ENCODE data around the gene CFTR.

CFTR gene

DNA sequence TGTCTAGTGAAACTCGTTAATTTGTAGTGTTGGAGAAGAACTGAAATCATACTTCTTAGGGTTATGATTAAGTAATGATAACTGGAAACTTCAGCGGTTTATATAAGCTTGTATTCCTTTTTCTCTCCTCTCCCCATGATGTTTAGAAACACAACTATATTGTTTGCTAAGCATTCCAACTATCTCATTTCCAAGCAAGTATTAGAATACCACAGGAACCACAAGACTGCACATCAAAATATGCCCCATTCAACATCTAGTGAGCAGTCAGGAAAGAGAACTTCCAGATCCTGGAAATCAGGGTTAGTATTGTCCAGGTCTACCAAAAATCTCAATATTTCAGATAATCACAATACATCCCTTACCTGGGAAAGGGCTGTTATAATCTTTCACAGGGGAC is 187.6 kb downstream of the CFTR start:
- Mint-ChIP-seq H3K4me1 (ENCODE audit: low read depth) (no peaks in the 10 kb centered on the region), H3K9me3 (no peaks in the 10 kb centered on the region)

DNA sequence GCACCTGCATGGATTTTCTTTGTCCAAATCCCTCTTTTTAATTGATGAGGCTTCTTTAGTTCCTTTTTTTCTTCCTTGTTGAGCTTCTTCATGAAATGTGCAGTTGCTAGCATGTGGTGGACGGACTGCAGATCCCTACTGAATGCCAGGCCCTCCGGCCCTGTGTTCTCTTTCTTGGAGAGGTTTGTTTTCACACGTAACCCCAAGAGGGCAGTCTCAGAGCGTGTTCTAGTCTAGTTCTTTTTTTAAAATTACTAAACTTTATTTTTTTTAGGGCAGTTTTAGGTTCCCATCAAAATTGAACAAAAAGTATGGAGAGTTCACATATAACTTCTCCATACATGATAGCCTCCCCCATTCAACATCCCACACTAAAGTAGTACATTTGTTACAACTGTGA is 190.0 kb downstream of the CFTR start:
- H3K4me1 Mint-ChIP-seq (ENCODE audit: low read depth) = no peaks in the 10 kb centered on the region
- no peak overlapping the region for H3K4me3 Mint-ChIP-seq
- H3K36me3 Mint-ChIP-seq (ENCODE audit: low read depth) = no peaks in the 10 kb centered on the region
- H3K27ac Mint-ChIP-seq = no peak overlapping the region
- no peaks in the 10 kb centered on the region for H3K9me3 Mint-ChIP-seq
- H3K27me3 Mint-ChIP-seq = no peaks in the 10 kb centered on the region

More for the DNA sequence above, 187.6 kb downstream of the CFTR start:
- H3K27me3 Mint-ChIP-seq = no peaks in the 10 kb centered on the region
- no peak overlapping the region for H3K27ac Mint-ChIP-seq
- no peaks in the 10 kb centered on the region for H3K36me3 Mint-ChIP-seq (ENCODE audit: low read depth)
- no peak overlapping the region for H3K4me3 Mint-ChIP-seq

- Mint-ChIP-seq H3K36me3 (ENCODE audit: low read depth) (no peaks in the 10 kb centered on the region), H3K9me3 (no peaks in the 10 kb centered on the region), H3K27me3 (no peaks in the 10 kb centered on the region), H3K4me3 (no peak overlapping the region), H3K4me1 (ENCODE audit: low read depth) (no peaks in the 10 kb centered on the region), H3K27ac (no peak overlapping the region)
Measured at GRCh38 chr7:117672453-117672852, 192.6 kb downstream of the CFTR start.

GRCh38 chr7:117673367-117673766 is 193.5 kb downstream of the CFTR start:
- no peaks in the 10 kb centered on the region for H3K36me3 Mint-ChIP-seq (ENCODE audit: low read depth)
- H3K9me3 Mint-ChIP-seq = no peaks in the 10 kb centered on the region
- no peaks in the 10 kb centered on the region for H3K27me3 Mint-ChIP-seq
- no peak overlapping the region for H3K27ac Mint-ChIP-seq
- no peak overlapping the region for H3K4me3 Mint-ChIP-seq
- H3K4me1 Mint-ChIP-seq (ENCODE audit: low read depth) = no peaks in the 10 kb centered on the region

GRCh38 chr7:117673839-117674238 is 194.0 kb downstream of the CFTR start:
- H3K4me3 Mint-ChIP-seq = no peak overlapping the region
- H3K27me3 Mint-ChIP-seq = no peaks in the 10 kb centered on the region
- H3K9me3 Mint-ChIP-seq = no peaks in the 10 kb centered on the region
- no peak overlapping the region for H3K27ac Mint-ChIP-seq
- H3K36me3 Mint-ChIP-seq (ENCODE audit: low read depth) = no peaks in the 10 kb centered on the region
- no peaks in the 10 kb centered on the region for H3K4me1 Mint-ChIP-seq (ENCODE audit: low read depth)

- Mint-ChIP-seq H3K27ac (no peak overlapping the region), H3K9me3 (no peaks in the 10 kb centered on the region), H3K4me3 (no peak overlapping the region), H3K27me3 (no peaks in the 10 kb centered on the region), H3K4me1 (ENCODE audit: low read depth) (no peaks in the 10 kb centered on the region), H3K36me3 (ENCODE audit: low read depth) (no peaks in the 10 kb centered on the region)
Measured at GRCh38 chr7:117674617-117675016, 194.8 kb downstream of the CFTR start.

DNA sequence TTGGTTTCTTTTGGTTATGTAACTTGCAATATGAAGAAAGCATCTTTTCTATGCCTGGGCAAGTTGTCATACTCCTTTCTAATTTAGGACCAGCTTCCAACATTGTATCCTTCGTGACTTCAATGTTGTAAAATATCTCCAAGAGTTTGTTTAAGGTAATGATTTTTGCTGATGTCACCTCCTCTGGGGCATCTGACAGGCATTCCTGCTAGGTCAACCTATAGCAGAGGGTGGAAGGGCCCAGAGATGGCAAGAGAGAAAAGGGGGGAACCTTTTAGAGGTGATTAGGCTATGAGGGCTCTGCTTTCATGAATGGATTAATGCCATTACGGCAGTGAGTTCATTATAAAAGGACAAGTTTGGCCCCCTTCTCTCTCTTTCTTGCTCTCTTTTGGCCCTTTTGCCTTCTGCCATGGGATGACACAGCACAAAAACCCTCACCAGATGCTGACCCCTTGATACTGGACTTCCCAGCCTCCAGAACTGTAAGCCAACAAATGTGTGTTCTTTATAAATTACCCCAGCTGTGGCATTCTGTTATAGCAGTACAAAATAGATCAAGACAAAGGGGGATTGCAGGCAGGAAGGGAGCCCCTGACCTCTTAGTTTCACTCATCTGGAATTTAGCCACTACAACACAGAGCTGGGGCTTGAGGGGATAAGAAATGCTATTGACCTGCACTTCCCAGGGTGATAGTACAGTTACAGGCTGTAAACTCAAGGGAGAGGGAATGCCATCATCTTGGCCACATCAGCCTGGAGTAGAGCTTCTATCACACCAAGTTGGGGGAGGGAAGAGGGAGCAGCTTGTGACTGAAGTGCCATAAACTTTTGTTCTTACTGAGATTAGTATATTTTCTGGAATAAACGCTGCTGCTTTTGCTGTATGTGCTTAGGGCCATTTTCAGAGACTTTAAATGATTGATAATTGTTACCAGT is 195.9 kb downstream of the CFTR start:
- Mint-ChIP-seq H3K27ac (no peak overlapping the region), H3K9me3 (no peaks in the 10 kb centered on the region), H3K4me3 (no peak overlapping the region), H3K36me3 (ENCODE audit: low read depth) (no peaks in the 10 kb centered on the region), H3K4me1 (ENCODE audit: low read depth) (no peaks in the 10 kb centered on the region), H3K27me3 (no peaks in the 10 kb centered on the region)

GRCh38 chr7:117679120-117679519 is 199.3 kb downstream of the CFTR start:
- Mint-ChIP-seq H3K9me3 (no peaks in the 10 kb centered on the region), H3K4me1 (ENCODE audit: low read depth) (no peaks in the 10 kb centered on the region), H3K27me3 (no peaks in the 10 kb centered on the region), H3K36me3 (ENCODE audit: low read depth) (no peaks in the 10 kb centered on the region), H3K27ac (no peak overlapping the region), H3K4me3 (no peak overlapping the region)

- no peak overlapping the region for H3K4me3 Mint-ChIP-seq
- no peak overlapping the region for H3K27ac Mint-ChIP-seq
- H3K36me3 Mint-ChIP-seq (ENCODE audit: low read depth) = no peaks in the 10 kb centered on the region
- H3K27me3 Mint-ChIP-seq = no peaks in the 10 kb centered on the region
- H3K9me3 Mint-ChIP-seq = no peaks in the 10 kb centered on the region
- no peaks in the 10 kb centered on the region for H3K4me1 Mint-ChIP-seq (ENCODE audit: low read depth)
Measured at GRCh38 chr7:117682681-117683385, 203.0 kb downstream of the CFTR start.

- no peaks in the 10 kb centered on the region for H3K9me3 Mint-ChIP-seq
- no peaks in the 10 kb centered on the region for H3K36me3 Mint-ChIP-seq (ENCODE audit: low read depth)
- no peaks in the 10 kb centered on the region for H3K27me3 Mint-ChIP-seq
- no peak overlapping the region for H3K27ac Mint-ChIP-seq
- no peaks in the 10 kb centered on the region for H3K4me1 Mint-ChIP-seq (ENCODE audit: low read depth)
- no peak overlapping the region for H3K4me3 Mint-ChIP-seq
Measured at GRCh38 chr7:117683430-117684175, 203.8 kb downstream of the CFTR start.

DNA sequence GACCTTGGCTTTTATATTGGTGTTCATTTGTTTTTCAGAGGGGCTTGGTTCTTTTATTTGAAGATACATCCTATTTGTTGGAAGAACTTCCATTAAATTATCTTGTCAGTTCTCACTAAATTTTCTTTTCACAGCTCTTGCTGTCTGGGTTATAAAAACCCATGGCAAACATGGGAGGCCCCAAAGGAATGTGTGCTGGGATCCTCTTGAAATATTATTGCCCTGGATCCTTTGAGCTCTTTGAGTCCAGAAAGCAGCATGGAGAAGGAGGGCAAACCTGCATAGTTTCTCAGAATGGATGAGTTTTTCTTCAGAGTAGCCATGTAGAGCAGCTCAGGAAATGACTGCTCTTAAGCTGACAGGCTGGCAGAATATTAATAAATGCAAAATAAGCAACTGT is 206.0 kb downstream of the CFTR start:
- Mint-ChIP-seq H3K4me1 (ENCODE audit: low read depth) (no peaks in the 10 kb centered on the region), H3K9me3 (no peaks in the 10 kb centered on the region), H3K4me3 (no peak overlapping the region), H3K36me3 (ENCODE audit: low read depth) (no peaks in the 10 kb centered on the region), H3K27me3 (no peaks in the 10 kb centered on the region), H3K27ac (no peak overlapping the region)

DNA sequence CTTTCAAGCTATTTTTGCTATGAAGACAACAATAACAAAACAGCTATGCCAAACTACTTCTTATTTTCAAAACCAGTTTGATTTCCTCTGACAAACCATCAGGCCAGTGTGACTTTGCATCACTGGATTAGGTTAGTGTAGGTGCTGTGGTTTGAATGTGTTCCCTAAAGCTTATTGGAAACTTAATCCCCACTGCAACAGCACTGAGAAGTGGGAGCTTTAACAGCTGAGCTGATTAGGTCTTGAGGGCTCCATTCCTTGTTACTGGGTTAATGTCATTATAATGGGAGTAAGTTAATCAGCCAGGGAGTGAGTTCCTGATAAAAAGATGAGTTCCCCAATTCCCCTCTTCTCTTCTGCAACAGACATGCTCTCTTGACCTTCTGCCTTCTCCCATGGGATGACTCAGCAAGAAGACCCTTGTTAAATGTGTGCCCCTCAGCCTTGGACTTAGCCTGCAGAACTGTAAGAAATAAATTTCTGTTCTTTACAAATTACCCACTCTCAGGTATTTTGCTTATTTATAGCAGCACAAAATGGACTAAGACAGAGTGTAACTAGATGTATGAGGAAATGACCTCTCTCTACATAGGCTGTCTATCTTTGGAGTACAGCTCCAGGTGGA is 206.6 kb downstream of the CFTR start:
- H3K27me3 Mint-ChIP-seq = no peaks in the 10 kb centered on the region
- H3K4me1 Mint-ChIP-seq (ENCODE audit: low read depth) = no peaks in the 10 kb centered on the region
- H3K27ac Mint-ChIP-seq = no peak overlapping the region
- H3K4me3 Mint-ChIP-seq = no peak overlapping the region
- H3K36me3 Mint-ChIP-seq (ENCODE audit: low read depth) = no peaks in the 10 kb centered on the region
- no peaks in the 10 kb centered on the region for H3K9me3 Mint-ChIP-seq

DNA sequence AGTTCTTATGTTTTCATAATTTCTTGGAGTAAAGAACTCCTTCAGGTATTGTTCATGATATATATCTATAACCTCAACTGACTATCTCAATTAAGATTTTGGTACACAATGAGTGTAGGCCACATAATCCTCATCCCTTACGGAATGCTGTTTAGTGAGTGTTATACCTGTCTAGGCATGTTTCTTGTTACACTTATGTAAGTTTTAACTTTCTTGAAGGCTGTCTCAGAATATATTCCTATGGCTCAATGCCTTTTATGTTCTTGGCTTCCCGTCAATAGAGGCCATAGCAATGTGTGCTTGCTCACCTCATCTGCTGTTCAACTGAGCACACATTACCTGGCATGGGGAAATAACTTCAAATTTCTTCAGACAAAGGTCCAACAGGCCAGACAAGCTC is 208.3 kb downstream of the CFTR start:
- no peaks in the 10 kb centered on the region for H3K36me3 Mint-ChIP-seq (ENCODE audit: low read depth)
- H3K4me3 Mint-ChIP-seq = no peak overlapping the region
- H3K27me3 Mint-ChIP-seq = no peaks in the 10 kb centered on the region
- H3K27ac Mint-ChIP-seq = no peak overlapping the region
- H3K4me1 Mint-ChIP-seq (ENCODE audit: low read depth) = no peaks in the 10 kb centered on the region
- H3K9me3 Mint-ChIP-seq = no peaks in the 10 kb centered on the region

GRCh38 chr7:117689406-117689805 is 209.6 kb downstream of the CFTR start:
- H3K27ac Mint-ChIP-seq = no peak overlapping the region
- H3K36me3 Mint-ChIP-seq (ENCODE audit: low read depth) = no peaks in the 10 kb centered on the region
- H3K27me3 Mint-ChIP-seq = no peaks in the 10 kb centered on the region
- H3K4me1 Mint-ChIP-seq (ENCODE audit: low read depth) = no peaks in the 10 kb centered on the region
- H3K9me3 Mint-ChIP-seq = peaks cover 5% of the 10 kb centered on the region
- H3K4me3 Mint-ChIP-seq = no peak overlapping the region

GRCh38 chr7:117690147-117690546 is 210.3 kb downstream of the CFTR start:
- Mint-ChIP-seq H3K4me1 (ENCODE audit: low read depth) (no peaks in the 10 kb centered on the region), H3K27ac (no peak overlapping the region), H3K36me3 (ENCODE audit: low read depth) (no peaks in the 10 kb centered on the region)

More at GRCh38 chr7:117690147-117690546, 210.3 kb downstream of the CFTR start:
- peaks cover 5% of the 10 kb centered on the region for H3K9me3 Mint-ChIP-seq
- H3K27me3 Mint-ChIP-seq = no peaks in the 10 kb centered on the region
- no peak overlapping the region for H3K4me3 Mint-ChIP-seq
